ENCODE measurements around the gene WASF2.
"Not testable (repeated sequence)": the region's sequence is repeated elsewhere in the genome, so short reads cannot be mapped to it uniquely, and the experiment has no call there.

The WASF2 gene

DNA sequence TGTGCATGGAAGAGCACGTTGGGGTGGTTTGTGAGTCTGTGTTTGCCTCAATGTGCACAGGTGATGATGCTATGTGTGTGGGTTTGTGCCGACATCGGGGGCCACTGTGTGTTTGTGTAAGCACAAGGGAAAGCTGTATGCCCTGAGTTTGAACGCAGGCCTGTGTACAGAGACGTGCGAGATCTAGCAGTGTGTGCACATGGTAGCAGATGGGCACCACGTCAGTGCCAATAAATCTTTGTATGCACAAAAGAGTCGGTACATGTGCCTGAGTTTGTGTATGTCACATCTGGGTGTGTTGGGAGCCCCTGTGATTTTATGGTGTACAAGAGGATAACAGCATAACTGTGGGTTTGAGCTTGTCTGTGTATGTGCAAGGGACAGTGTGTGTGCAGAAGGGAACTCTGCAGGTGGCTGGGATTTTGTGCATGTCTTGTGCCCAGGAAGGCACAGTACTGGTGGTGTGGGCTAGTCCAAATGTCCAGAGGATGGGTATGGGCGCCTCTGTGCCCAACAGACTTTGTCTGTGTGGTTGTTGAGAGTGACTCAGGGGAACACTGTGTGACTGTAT, 32.0 kb upstream of the WASF2 start:
- DNase-seq: no peak

DNA sequence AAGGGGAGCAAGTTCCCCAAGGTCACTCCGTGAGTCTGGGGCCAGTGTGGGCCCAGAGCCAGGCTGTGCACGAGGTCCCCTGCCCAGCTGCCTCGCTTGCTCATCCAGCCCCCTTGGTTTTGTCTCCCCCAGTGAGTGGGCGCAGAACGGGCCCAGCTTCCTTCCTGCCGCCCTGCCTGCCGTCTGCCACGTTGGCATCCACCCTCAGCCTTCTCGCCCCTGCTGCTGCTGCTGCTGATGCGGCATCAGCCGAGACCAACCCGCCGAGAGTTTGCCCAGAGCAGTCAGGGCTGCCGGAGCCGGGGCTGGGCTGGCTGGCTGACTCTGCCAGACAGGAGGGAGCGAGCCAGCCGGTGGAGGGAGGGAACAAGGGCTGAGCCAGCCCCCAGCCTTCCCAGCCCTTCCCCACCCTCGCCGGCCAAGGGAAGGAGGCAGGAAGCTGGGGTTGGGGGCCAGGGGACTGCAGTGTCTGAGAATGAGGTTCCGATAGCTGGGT, 31.4 kb upstream of the WASF2 start:
- no peak for DNase-seq

DNA sequence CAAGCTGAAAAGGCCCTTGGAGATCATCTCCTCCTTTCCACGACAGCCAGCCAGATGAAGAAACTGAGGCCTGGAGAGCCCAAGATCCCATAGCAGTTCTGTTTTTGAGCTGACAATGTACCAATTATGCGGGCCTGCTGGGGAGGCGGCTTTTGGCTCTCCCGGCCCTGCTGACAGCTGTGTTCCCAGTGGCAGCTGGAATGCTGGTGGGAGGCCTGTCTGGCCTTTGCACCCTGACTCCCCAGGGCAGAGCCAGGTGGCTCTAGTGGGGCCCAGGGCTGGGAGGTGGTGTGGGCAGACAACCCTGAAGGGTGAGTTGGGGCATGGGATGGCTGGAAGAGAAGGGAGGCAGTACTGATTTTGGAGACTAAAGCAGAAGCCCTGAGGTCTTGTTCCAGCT, 30.7 kb upstream of the WASF2 start:
- DNase-seq: no peak

DNA sequence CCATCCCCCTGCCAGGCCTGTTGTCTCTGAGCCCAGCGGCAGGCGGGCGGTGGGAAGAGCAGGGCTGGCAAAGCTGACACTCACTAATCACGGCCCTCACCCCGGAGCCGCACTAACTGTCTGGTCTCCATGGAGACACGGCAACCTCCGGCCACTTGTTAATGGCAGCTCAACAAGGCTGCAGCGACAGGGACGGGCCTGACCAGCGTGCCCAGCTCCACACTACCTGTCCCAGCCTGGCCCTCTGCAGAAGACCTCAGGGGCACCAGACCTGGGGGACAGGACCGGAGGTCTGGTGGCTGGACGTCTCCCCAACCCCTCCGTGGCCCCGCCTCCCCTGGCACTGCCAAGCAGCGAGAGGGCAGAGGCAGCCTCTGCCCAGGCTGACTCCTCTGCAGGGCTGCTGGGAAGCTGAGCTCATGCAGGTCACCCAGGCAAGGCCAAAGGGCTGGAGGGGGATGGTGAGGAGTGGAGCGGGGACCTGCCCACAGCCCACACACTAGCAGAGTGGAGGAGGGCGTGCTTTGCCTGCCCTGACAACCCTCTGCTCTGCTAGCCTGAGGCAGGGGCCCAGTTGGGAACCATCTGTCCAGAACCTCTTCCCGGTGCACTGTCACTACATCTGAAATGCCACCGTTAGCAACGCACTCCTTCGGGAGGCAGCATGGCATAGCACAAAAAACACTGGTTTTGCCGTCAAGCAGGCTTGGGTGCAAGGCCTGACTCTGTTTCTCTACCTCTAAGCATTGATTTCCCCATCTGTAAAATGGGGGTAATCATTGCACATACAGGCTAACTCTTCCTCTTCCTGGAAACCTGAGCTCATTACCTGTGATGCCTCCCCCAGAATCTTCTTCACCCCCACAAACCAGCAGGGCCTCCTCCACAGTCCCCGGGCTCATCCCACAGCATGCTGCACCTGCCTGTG, 29.6 kb upstream of the WASF2 start:
- DNase-seq: no peak

DNA sequence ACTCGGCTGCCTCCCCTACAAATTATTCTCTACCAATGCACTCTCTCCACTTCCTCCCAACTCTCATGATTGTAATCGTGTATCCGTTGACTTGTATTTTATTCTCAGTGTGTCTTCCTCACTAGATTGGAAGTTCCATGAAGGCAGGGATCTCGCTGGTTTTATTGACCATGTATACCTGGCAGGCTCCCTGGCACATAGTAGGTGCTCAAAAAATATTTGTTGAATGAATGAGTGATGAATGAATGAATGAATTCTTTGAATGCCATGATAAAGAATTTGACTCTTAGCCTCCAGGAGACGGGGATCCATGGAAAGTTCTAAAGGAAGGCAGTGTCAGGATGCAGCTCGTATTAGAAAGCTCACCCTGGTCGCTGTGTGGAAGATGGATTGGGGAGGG, 28.8 kb upstream of the WASF2 start:
- DNase-seq: no peak

DNA sequence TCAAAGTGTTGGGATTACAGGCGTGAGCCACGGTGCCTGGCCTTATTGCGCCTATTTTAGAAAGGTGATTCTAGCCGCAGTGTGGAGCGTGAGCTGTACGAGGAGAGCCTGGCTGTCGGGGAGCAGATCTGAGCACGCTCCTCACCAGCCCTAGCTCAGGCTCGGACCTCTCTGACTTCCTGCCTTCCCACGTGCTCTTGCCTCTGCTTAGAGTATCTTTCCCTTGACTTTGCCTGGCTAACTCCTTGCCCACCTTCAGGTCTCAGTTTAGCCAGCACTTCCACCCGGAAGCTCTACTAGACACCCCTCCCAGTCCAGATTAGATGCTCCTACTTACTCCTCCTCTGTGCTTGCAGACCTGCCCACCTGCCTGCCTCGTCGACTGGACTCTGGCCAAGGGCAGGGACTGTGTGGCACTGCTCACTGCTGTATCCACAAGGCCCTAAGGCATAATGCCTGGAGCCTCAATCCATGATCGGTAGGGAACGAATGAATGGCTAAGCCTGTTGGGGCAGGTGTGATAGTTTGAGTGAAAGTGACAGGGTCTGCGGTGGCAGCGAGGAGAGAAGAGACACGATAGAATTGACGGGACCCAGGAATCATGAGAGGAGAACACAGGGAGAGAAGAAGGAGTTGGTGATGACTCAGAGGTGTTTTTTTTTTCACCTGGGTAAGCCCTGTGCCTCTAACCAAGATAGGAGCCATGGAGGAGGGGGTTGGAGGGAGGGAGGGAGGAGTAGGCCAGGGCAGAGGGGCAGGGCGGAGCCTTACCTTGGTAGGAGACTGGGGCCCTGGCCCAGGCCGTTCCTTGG, 28.1 kb upstream of the WASF2 start:
- DNase-seq: no peak

DNA sequence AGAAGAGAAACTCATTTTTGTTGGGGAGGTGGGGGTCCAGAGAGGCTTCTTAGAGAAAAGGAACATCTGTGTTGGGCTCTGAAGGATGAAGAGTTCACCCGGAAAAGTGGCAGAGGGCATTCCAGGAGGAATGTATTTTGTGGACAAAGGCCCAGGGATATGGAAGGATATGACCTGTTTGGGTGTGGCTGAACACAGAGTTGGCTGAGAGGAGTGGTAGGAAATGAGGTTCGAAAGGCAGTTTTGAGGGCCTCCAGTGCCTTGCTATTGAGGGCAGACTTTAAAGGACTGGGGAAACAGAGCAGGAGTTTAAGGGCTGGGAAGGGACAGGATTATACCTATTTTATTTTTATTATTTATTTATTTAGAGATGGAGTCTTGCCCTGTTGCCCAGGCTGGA, 27.3 kb upstream of the WASF2 start:
- no peak for DNase-seq

DNA sequence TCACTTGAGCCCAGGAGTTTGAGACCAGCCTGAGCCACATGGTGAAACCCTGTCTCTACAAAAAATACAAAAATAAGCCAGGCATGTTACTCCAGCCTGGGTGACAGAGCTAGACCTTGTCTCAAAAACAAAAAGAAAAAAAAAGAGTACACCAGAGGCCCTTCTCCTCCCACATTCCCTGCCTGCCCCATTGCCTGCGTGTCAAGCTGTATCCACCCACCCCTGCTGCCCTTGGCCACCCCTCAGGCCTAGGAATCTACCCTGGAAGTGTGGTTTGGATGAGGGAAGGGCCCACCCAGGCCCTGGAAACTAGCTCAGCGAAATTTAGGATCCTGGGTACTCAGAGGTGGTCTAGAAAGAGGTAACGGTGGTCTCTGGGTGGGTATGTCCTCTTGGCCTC, 25.7 kb upstream of the WASF2 start:
- no peak for DNase-seq

DNA sequence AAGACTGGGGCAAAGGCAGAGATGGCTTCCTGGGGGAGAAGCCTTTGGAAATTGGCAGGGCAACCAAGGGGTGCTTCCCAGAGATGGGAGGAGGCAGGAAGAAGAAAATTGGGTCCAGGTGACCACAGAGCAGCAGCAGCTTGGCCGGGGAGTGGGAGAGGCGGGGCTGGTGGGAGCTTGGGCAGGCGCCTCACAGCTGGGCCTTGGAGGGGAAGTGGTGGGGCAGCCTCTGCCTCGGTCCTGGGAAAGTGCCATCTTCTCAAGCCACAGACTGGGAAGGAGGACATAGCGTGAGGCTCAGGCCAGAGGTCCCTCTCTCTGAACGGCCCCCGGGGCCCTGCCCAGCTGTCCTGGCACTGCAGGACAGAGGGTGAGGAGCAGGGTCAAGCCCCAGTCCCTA, 24.0 kb upstream of the WASF2 start:
- DNase-seq: no peak

DNA sequence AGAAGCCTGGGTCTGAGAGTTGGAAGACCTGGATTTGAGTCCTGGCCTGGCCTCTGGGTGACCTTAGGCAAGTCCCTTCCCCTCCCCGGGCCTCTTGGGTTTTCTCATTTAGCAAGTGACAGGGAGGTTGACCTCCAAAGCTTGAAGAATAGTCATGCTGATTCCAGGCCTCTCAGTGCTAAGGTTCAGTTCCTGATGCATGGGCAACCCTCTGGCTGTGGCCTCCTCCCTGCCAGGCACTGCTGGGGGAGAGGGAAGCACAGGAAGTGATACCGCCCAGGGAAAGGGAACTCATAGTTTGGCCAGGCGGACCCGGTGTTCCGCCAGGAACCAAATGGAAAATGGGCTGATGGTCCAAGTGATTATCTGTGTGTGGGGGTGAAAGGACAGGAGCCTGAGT, 23.6 kb upstream of the WASF2 start:
- no peak for DNase-seq

DNA sequence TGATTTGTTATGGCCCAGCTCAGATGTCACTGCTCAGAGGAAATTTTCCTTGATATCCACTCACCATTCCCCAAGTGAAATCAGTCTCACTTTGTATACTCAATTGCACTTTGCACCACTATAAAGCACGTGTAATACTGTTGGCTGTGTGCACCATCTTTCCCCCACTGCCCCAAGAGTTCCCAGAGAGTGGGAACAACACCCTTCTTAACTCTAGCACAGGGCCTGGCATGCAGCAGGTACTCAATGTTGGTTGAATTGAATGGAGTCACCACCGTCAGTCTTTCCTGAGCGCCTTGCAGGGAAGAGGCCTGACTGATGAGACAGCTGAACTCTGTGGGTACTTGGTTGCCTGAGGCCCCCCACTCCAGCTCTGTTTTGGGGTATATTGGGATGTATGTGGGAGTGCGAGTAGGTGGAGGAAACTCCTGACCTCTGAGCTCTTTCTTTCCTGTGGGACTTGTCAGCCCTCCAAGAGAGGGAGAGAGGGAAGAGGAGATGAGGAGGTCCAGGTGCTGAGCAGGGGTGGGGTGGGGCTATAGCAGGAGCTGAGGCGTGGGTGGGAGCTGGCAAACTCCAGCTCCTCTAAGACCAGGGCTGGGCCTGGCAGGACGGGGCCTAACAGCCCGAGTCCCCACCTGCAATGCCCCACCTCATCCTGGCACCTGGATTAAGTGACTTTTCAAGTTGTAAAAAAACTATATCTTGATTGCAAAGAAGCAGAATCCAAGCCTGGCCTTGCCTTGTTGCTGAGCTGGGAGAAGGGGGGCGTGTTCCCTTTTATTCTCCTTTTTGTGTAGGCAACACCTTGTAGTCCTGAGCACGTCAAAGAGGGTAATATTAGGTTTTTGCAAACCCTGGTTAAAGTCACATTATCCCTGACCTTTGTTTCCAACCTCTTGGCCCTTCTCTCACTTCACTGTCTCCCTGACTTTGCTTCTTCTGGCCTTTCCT, 19.4 kb upstream of the WASF2 start:
- no peak for DNase-seq

DNA sequence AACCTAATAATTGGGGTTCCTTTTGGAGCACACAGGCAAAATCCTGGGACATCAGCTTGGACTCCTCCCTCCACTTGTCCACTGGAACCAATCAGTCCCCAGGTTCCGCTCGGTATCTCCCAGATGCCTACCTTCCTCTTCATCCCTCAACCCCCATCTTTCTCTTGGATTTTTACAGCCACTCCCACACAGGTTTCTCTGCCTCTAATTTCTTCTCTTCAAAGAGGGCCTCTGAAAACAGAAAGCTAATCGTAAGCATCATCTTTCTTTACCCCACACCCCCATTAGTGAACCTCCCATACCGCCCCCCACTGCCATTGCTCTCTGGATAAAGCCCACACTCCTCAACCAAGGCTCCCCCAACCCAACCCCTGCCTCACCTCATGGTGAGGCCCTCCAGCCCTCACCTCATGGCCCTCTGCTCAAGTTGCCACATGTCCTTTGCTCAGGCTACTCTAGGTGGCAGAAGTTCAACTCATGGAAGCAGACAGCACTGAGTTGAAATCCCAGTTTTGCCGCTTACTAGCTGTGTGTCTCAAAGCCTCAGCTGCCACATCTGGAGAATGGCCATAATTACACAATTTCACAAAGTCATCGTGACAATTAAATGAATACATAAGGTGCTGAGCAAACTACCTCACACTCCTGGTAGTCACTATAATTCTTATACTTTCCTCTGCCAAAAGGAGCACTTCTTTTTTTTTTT, 18.1 kb upstream of the WASF2 start:
- peak; percentile 64 for DNase-seq

DNA sequence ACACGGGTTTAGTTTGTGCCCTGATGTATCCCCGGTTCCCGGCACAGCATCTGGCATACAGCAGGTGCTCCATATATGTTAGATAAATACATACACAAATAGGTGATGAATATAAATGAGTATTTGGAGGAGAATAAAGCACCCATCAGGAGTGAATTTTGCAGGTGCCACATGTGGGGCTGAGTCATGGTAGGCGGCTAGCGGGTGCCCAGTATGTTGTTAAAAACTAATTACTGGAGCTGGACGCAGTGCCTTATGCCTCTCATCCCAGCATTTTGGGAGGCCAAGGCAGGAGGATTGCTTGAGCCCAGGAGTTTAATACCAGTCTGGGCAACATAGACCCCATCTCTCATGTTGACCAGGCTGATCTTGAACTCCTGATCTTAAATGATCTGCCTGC, 16.7 kb upstream of the WASF2 start:
- no peak for DNase-seq

DNA sequence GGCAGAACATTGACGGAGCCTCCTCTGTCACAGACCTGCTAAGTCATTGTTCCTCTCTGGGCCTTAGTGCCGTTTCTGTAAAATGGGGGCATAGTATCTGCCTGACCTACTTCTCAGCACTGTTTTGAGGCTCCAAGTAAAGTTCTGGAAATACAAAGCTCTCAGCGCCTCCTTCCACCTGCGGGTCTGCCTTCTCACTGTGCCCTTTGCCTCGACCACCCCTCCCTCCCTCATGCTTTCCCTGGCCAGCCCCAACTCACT, 15.4 kb upstream of the WASF2 start:
- no peak for DNase-seq

DNA sequence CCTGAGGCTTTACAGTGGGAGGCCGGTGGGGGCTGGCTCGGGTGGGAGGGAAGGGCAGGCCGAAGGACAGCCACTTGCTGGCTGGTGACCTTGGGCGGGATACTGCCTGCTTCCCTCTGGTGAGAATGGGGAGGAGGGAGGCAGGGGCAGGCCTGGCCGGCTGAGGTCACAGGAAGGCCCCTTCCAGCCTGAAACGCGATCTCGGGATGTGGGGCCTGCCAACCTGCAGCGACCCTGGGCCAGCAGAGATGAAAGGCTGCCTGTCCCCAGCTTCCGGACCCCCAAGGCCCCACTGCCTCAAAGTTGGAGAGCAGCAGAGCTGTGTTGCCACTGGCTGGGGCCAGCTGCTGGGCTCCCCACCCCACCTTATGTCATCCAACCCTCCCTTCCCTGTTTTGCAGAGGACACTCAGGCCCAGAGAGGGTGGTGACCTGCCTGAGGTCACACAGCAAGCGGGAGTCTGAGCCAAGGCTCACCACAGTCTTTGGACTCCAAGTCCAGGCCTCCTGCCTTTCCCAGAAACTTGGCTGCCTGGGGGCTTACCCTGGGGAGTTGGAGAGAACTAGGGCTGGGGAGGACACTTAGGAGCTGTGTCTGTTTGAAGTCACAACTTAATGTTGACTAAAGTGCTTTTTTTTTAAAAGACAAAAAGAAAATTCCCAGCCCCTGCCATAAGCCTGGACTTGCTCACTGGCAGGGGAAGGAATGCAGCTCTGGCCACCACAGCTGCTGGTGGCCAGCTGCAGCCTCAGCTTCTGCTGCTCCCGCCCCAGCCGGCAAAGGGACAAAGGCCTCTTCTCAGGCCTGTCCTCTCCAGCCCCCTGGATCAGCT, 14.8 kb upstream of the WASF2 start:
- DNase-seq: no peak

DNA sequence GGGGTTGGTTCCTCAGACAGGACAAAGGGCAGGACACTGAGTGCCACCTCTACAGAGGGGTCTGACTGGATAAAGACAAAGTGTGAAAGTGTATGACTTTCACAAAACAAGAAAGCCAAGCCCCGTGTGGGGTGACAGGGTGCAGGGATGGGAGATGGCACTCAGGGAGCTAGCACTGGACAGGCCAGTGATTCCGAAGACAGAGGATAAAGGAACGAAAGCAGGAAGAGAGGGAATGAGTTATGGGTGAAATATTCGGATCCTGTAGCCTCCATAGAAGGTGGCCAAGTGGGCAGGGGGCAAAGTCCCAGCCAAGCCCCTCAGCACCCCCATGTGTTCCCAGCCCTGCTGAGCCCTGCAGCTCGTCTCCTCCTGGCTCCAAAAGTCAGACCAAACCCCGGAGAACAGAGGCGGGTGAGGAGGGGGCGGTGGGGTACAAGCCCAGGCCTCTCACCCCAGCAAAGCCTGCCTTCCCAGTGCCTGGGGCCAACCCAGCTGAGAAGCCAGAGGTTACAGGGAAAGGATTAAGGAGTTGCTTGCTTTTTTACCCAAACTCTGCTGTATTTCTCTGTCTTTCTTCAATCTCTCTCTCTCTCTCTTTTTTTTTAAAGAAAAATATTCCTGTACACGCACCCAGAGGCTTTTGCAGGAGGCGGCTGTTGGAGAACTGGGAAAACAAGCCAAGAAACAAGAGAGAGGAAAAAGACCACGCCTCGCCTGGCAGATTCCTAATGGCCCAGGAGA, 14.0 kb upstream of the WASF2 start:
- no peak for DNase-seq

DNA sequence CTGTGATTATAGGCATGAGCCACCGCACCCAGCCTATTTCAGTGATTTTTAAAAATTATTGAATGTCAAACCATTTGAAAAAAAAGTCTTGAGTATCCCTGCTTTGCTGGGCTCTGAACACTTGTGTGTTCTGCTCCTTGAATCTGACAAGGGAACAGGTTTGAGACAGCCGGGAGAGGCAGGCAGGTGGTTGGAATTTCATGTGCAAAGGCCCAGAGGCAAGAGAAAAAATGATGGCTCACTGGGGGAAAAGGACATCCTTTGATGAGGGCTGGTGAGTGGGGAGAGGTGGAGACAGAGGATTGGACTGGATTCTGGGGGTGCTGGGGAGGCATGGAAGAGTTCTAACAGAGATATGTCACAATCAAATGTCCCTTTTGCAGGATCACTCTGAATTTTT, 13.1 kb upstream of the WASF2 start:
- DNase-seq: no peak

DNA sequence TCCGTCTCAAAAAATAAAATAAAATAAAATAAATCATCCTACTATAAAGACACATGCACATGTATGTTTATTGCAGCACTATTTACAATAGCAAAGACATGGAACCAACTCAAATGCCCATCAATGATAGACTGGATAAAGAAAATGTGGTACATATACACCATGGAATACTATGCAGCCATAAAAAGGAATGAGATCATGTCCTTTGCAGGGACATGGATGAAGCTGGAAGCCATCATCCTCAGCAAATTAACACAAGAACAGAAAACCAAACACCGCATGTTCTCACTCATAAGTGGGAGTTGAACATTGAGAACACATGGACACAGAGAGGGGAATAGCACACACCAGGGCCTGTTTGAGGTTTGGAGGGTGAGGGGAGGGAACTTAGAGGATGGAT, 11.2 kb upstream of the WASF2 start:
- not testable (repeated sequence) for DNase-seq

DNA sequence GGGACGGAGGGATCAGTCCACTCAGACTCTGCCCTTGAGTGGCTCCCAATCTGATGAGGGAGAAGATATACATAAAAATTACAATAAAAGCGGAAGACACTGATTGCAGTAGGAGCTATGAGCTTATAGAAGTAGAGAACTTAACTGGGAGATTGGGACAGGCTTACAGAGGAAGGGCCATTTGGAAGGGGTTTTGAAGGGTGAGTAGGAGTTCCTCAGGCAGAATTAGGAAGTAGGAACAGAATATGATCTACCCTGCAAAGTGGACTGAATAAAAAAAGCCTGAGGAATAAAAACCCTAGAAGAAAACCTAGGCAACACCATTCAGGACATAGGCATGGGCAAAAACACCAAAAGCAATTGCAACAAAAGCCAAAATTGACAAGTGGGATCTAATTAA, 9.2 kb upstream of the WASF2 start:
- no peak for DNase-seq

DNA sequence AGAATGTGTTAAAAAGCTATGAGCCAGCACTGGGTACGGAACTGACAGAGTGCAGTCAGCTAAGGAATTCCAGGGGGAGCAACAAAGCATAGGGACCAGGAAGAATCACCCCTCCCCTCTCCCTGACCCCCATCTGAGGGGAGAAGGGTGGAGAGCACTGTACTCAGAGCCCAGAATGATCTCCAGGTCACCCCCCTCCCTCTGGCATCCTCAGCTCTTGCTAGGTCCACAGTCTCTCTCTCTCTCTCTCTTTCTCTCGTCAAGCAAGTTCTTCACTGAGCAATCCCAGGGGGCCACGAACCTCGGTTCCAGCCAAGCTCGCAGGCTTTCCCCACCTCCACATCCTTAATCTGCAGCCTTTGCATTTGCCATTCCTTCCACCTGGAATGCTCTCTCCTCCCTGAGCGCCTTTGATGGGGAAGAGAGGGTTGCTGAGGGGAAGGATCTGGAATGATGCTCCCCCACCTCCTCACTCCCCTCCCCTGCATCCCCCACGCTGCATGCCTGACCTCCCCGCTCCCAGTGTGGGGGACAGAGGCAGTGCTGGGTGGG, 6.7 kb upstream of the WASF2 start:
- DNase-seq: no peak

Measured in RPMI8226 (cell line).